Activated CD8-positive, alpha-beta memory T cell treated with anti-CD3 and anti-CD28 coated beads for 36 hours (primary cell): Measurements from ENCODE around the gene ARSI. TPM values are rescaled to one million over a fixed set of nuclear protein-coding genes. Genes with fewer than 3 reads are reported as not detected.

Experiments used
- CTCF ChIA-PET: fragments of 350-600 bp; sonication (Branson Sonifier 250); formaldehyde crosslinking; loops from one replicate; lab custom pipeline; 2021; ENCODE audit warnings: antibody characterized with exemption; lab: Charles Lee
- POLR2A ChIA-PET: fragments of 350-600 bp; sonication (Branson Sonifier 250); formaldehyde crosslinking; loops from one replicate; lab custom pipeline; 2021; ENCODE audit warnings: antibody characterized with exemption; lab: Charles Lee
- total RNA-seq, 2 experiments: library from RNA; stranded (reverse); gene quantifications; one replicate each; pipeline ENCODE4 v1.2.3, GENCODE V29; 2021

Gene ARSI
- total RNA-seq, 2 experiments from 2014 or later, result not detected

DNA sequence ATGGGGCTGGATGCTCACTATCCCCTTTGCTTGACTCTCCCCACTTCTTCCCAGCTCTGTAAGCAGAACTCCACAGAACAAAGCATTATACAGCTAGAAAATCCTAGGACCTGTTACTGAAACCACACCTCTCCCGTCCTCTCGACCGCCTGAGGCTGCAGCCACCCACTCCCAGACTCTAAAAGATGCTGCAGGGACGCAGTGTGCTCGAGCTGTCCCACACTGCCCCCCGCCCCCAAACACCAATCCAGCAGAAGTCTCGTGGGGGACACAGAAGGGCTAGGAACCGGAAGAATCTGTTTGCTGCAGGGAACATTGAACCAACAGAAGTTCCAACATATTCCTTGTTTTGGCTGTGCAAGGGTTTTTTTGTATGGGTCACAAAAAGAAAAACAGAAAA lies 20.7 kb downstream of the ARSI start:
- ChIA-PET POLR2A (no interaction called here), CTCF (no interaction called here)

DNA sequence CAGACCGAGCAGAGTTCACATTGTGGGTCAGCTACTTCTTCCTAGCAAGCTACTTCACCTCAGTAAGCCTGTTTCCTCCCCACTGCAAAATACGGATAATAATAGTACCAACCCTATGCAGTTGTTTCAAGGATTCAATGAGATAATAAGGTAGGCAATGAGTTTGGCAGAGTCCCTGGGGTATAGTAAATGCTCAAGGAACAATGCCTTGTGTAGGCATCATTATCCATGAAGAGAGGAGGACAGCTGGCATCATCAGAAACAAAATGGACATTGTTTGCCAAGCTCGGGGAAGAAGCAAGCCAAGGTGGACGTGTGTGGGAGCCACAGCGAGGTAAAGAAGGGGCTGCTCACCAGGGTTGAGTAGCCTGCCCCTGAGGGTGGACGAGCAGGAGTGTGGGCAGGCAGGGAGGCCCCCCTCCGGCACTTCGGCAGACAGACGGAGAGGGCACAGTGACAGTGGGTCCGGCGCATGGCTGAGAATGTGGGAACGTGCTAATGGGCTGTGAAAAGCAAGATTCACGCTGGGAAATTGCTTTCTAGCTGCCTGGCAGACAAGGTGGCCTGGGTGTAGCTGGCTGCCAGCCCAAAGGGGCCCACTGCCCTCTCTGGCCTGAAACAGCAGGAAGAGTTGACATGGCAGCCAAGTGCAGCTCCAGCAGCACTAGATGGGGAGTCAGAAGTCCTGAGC lies 23.2 kb downstream of the ARSI start:
- ChIA-PET CTCF (no interaction called here), POLR2A (no interaction called here)

DNA sequence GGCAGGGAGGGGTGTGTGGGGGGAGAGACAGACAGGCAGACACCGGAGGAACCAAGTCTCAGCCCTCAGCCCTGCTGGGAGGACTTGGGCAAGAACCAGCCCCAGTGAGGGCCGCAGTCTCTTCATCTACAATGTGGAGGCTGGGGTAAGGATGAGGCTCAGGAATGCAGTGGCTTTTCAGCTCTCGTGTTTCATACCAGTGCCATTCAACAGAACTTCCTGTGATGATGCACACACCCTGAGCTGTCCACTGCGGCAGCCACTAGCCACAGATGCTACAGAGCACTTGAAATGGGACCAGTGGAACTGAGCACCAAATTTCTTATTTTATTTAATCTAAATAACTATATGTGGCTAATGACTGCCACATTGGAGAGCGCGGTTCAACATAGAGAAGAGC lies 23.8 kb downstream of the ARSI start:
- ChIA-PET POLR2A (interaction anchor here (0.7 kb wide), 1 partner anchor 248 kb away, joined by 5 read pairs; no protein-coding TSS in a partner anchor), CTCF (no interaction called here)

DNA sequence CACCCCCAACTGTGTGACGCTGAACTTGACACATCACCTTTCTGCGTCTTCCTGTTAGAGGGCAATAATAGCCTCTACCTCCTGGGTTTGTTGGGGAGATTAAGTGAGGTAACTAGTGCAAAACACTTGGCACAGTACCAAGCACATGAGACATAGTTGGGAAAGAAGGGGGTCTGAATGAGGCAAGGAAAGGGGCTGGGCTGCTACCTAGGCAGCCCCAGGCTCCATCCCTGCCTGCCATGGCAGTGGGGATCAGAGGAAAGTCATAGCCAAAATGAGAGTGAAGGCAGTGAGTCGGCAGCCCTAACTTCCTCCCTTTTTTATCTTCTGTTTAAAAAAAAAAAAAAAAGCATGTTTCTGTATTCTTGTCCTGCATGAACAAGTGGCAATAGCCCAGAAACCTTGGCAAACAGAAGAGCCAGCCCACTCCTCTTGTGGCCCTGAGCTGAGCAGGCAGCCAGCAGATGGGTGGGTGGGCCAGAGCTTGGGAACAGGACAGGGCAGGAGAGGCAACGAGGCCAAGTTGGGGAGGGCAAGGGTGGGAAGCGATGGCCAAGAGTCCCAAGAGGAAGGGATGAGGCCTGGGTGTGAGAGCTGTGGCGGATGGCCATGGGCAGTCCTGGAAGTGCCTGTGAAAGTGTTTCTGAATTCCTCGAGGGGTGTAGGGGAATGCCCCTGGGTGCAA lies 24.5 kb downstream of the ARSI start:
- ChIA-PET POLR2A (interaction anchor here (0.7 kb wide), 1 partner anchor 248 kb away, joined by 5 read pairs; no protein-coding TSS in a partner anchor), CTCF (no interaction called here)

DNA sequence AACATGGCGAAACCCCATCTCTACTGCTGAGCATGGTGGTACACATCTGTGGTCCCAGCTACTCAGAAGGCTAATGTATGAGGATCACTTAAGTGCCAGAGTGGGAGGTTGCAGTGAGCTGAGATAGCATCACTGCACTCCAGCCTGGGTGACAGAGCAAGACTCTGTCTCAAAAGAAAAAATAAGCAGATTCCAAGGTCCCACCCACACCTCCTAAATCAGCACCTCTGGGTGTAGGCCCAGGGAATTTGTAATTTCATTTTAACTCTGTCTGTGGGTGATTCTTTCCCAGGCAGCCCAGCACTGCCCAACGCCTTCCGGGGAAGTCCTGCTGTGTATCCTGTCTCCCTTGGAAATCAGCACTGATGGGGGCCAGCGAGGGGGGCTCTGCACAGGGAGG lies 25.7 kb downstream of the ARSI start:
- CTCF ChIA-PET, result no interaction called here
- POLR2A ChIA-PET, result no interaction called here

DNA sequence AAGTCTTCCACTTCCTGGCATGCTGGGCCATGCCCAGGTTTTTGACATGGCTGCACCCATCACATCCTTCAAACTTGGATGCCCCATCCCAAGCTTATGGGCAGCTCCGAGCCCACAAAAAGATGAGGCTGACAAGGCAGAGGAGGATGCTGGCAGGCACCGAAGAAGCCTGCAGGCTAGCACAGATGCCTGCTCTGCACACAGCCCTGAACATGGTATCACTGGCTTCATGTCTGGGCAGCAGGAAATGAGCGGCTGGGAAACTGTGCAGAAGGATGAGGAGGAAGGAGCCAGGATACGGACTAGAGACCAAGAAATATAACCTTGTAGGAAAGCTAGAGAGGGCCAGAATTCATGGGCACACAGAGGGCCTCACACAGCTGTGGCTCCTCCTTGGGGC lies 27.9 kb downstream of the ARSI start:
- ChIA-PET CTCF (no interaction called here), POLR2A (interaction anchor here (0.6 kb wide), 1 partner anchor 213 kb away, joined by 3 read pairs; no protein-coding TSS in a partner anchor)

DNA sequence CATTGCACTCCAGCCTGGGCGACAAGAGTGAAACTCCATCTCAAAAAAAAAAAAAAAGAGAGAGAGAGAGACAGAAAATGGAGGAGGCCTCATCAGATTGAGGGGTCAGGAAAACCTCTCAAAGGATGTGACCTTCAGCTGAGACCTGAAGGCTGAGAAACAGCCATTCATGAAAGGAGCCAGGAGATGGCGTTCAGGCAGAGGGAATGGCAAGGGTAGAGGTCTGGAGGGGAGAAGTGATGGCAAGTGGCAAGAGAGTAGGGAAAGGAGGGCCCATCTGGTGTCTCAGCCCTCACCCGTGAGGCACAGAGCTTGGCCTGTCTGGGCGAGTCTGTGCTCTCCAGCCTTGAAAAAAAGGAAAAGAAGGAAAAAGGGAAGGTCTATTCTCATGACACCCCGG lies 30.2 kb downstream of the ARSI start:
- ChIA-PET POLR2A (no interaction called here), CTCF (no interaction called here)

DNA sequence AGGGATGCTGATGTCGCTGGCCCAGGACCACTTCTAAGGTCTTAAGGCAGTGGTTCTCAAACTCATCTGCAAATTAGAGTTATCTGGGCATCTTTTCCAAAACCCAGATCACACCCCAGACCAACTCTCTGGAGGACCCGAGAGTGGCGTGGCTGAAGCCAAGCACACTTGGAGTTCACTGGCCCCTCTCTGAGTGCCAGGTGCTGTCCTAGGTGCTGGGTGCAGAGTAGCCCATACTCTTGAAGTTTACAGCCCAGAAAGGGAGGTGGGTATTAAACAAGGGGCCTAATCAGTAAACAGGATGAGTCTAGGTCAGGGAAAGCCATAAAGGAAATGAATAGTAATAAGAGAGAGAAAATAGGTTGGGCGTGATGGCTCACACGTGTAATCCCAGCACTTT lies 30.8 kb downstream of the ARSI start:
- CTCF ChIA-PET, result no interaction called here
- POLR2A ChIA-PET, result no interaction called here

DNA sequence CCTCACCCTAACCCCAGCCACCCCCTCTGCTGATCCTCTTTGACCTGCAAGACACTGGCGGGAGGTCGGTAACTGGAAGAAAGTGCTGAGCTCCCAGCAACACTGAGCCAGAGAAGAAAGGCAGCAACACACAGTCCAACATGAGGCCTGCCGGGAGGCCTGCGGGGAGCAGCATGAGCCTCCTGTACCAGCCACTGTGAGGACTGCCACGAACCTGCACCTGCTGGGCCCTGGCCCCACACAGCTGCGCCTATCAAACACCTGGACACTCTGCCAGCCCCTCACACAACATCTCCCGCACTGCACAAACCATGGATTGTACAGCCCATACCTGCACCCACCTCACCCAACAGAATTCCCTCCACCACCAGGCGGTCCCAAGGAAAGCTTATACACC lies 31.4 kb downstream of the ARSI start:
- CTCF ChIA-PET, result no interaction called here
- POLR2A ChIA-PET, result no interaction called here

DNA sequence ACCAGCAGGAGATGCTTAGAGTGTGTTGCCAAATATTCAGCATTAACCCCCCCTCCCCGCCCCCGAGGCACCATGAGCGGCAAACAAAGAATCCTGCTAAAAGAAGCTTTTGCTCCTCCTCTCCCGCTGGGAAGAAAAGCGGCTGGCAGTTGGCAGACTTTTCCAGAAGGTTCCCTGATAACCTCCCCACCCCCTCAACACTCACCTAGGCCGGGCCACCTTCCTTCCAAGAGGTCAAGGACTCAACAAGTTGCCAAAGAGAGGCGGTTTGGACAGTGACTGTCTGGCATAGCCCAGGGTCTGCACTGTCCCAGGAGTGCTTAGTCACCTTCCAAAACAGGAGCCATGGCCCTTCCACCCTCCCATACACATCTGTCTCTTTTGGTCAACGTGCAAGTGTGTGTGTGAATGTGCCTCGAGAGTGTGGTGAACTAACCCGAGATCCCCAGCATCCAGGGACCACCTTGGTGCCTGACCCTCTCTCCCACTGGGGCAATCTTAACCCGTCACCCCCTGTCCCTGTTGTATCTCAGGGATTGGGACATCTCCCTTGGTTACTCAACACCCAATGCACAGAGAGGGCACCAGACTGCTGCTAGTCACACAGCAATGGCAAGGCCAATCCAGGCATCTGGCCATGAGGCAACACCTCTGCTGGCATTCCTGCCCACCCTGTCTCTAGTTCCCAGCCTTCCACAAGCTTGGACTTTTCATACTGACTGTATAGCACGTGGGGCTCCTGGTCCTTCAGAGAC lies 32.0 kb downstream of the ARSI start:
- POLR2A ChIA-PET, result no interaction called here
- CTCF ChIA-PET, result no interaction called here

DNA sequence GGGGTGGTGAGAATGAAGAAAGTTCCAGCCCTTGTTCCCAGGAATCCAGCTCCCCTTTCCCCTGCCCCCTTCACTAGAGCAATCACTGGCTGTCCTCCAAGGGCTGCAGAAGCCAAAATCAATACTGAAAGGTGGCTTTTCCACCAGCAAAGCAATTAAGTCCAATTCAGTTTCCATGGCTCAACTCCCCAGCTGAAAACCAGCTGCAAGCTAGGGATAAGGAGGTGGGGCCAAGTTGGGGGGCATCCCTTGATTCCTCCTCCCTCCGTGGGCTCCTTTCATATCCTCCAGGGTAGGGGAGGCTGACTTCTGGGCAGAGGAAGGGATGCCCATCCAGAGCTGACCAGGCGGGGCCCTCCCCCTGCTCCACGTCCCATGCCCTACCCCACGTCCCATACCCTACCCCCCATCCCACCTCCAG lies 35.8 kb downstream of the ARSI start:
- CTCF ChIA-PET, result interaction anchor here (0.6 kb wide), 1 partner anchor 1045 kb away, joined by 3 read pairs; no protein-coding TSS in a partner anchor
- POLR2A ChIA-PET, result no interaction called here

DNA sequence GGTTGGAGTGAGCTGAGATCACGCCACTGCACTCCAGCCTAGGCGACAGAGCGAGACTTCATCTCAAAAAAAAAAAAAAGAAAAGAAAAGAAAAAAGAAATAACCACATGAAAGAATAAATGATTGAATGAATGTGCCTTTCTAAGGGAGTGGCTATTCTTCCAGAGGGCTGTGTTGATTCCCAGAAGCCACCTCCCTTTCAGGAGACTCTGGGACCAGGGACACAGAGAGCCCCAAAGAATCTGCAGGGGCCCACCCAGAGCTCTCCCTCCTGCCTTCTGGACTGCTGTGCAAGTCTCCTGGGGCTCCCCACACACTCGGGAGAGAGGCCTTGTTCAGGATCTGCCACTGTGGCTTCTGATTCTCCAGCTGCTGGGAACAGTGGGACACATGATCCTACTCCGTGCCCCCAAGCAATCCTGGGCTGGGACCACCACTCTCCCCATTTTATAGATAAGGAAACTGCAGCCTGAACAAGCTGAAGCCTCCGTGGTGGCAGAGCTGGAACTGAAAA lies 36.8 kb downstream of the ARSI start:
- ChIA-PET CTCF (no interaction called here), POLR2A (no interaction called here)

DNA sequence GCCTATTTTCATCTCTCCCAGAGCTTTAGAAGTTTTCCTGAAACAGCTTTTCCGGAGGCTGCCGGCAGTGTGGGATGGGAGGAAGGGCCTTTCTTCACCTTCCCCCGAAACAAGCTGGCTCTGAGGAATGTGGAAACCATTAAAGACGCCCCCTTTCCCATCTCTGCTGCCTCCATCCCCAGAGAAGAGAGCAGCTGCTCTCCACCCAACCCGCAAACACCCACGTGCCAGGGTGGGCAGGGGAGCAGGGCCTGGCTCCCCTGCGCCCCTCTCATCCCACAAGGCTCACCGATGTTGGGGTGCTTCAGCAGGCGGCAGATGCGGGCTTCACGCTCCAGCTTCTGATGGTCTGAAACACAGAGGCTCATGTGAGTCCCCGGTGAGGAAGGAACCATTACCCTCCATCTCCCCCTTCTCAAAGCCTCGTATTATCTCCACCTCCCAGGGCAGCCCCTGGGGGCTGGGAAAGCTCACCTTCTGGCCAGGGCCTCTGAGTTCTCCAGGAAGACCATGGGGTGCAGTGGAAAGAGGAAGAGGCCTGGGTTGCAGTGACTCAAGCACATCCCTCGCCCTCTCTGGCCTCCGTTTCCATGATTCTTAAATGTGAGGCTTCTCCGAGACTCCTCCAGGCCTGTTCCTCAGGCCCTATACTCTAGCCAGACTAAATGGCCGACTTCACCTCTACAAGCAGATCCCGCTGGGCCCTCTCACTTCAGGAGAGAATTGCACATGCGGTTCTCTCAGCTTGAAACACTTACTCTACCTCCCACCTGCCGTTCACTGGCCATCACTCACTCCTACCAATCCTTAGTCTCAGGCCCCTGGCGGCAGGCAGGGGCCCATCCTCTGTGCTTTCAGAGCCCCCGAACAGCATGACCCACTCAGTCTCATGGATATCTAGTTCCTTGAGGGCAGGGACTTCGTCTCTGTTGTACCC lies 37.8 kb downstream of the ARSI start:
- POLR2A ChIA-PET, result no interaction called here
- CTCF ChIA-PET, result no interaction called here

DNA sequence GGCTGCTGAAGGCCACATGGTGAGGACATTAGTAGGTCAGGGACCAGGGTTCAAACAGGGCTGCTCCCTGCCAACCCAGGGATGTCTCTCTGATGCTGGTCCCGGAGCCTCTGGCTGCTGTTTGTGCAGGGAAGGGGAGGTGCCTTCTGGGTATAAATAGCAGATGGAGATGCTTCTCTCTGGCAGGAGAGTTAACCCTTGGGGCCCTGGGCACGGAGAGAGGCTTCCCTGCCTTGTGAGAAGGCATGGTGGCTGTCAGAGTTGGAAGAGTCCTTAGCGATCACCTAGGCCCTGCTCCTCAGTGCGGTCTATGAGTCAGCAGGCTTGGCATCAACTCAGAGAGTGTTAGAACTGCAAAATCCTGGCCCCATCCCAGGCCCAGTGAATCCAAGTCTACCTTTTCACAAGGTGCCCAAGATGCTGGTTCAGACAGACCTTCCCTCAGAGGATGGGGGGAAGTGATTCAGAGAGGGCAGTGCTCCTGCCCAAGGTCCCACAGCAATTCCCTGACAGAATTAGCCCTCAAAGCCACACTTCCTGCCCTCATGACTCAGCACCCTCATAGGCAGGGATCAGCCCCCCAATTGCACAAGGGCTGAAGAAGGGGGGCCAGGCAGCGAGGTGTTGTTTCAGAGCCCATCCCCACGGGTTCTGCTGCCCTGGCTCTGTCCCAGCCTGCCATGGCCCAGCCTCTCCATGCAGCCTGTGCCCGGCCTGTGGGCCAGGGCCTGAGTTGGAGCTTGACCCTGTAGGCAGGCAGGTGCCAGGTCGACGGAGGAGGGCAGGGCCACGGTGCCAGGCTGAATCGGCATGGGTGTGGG lies 38.7 kb downstream of the ARSI start:
- ChIA-PET POLR2A (no interaction called here), CTCF (no interaction called here)

DNA sequence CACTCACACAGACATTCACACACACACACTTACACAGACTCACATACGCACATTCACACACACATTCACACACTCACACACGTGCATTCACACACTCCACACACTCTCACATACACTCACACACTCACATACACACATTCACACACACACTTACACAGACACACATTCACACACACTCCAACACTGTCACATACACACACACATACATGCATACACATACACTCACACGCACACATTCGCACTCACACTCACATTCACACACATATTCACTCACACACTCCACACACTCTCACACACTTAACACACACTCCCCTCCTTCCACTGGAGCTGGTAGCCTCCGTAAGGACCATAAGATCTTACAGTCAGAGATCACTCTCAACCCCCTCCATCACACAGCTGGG lies 39.3 kb downstream of the ARSI start:
- POLR2A ChIA-PET, result no interaction called here
- CTCF ChIA-PET, result no interaction called here

DNA sequence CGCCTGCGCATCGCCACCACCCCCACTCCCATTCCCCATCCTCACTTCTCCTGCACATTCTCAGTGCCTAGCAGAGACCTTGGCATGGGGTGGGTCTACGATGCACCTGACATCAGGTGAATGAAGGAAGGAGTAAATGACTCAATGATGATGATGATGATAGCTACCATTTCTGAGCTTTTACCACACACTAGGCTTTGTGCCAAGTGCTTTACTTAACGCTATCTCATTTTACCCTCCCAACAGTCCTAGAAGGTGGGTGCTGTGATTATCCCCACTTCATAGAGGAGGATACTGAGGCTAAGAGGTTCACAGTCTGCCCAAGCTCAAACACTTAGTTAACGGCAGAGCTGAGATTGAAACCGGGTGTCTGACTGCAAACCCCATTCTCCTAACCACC lies 40.2 kb downstream of the ARSI start:
- ChIA-PET POLR2A (no interaction called here), CTCF (no interaction called here)

DNA sequence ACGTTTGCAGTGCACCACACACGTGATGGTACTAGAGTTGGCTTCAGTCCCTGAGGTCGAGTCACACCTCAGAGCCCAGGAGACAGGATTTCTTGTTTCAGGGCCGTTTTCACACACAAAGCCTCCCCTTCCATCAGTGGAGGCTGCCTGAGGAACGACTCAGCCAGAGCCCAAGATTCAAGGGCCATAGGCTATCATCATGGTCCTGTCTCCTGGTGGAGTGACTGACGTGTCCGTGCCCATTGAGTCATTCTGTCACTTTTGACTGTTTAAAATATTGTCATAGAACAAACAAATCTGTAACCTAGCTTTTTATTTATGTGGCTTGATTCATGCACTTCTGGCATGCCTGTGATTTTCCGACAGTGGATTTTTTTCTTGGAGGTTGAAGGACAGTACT lies 41.5 kb downstream of the ARSI start:
- ChIA-PET POLR2A (no interaction called here), CTCF (no interaction called here)

DNA sequence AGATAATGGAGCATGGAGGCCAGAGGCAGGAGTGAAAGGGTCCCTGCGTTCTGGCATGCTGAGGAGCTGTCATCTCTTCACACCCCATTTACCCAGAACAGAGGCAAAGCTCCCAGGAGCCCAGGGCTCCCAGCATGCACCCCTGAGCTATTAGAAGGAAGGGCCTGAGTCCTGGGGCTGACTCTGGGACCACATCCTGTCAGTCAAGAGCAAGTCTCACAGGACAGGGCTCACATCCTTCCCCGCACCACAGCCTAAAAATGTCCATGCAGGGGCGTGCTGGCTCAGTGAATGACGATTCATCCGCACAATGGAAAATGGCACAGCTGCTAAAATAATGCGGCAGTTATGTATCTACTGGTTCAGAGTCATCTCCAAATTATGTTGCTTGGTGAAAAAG lies 44.6 kb downstream of the ARSI start:
- ChIA-PET CTCF (no interaction called here), POLR2A (no interaction called here)
